ENCODE data around the gene KCNA2. TPM values are rescaled to one million over a fixed set of nuclear protein-coding genes. Genes with fewer than 3 reads are reported as not detected.

KCNA2 gene
- total and polyA plus RNA-seq, 2 of the 13 experiments (the other 11 are each of a cell fraction or from before 2014, with no cell fraction given) = not detected

DNA sequence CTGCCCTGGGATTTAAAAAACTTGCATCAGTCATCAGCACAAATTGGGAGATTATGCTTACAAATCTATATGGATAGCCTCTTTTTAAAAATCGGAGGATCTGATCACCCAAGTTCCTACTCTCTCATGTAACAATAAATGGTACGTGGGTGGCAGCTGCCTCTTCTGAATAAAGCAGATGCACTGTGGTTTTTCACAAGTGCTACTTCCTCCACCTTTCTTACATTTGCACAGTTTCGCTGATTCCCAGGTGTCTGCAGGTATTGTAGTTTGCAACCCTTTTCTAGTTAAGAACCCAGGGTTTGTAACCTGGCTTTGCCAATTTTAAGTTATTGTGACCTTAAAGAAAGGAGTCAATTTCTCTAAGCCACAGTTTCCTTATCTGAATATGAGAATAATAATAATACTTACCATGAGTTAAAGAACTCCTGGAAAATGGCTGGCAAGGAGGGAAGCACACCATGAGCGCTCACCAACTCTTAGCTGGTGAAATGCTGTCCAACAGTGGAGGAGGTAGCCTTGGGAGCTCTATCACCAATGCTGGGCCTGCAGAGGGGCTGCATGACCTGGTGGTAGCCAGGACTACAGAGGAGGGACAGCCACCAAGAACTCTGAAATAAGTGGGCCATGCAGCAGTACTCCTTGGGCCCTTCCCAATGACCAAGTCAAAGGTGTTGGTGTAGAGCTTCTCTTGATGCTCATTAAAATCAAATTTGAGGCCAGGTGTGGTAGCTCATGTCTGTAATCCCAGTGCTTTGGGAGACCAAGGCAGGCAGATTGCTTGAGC, 30.2 kb upstream of the KCNA2 start (continued):
- no peak for TF ChIP-seq ZNF10 (CRISPR knock-in tag; IDR thresholded peaks at IDR 0.05; ENCODE audit: borderline replicate concordance, low read depth)
- TF ChIP-seq, protein P1, sequence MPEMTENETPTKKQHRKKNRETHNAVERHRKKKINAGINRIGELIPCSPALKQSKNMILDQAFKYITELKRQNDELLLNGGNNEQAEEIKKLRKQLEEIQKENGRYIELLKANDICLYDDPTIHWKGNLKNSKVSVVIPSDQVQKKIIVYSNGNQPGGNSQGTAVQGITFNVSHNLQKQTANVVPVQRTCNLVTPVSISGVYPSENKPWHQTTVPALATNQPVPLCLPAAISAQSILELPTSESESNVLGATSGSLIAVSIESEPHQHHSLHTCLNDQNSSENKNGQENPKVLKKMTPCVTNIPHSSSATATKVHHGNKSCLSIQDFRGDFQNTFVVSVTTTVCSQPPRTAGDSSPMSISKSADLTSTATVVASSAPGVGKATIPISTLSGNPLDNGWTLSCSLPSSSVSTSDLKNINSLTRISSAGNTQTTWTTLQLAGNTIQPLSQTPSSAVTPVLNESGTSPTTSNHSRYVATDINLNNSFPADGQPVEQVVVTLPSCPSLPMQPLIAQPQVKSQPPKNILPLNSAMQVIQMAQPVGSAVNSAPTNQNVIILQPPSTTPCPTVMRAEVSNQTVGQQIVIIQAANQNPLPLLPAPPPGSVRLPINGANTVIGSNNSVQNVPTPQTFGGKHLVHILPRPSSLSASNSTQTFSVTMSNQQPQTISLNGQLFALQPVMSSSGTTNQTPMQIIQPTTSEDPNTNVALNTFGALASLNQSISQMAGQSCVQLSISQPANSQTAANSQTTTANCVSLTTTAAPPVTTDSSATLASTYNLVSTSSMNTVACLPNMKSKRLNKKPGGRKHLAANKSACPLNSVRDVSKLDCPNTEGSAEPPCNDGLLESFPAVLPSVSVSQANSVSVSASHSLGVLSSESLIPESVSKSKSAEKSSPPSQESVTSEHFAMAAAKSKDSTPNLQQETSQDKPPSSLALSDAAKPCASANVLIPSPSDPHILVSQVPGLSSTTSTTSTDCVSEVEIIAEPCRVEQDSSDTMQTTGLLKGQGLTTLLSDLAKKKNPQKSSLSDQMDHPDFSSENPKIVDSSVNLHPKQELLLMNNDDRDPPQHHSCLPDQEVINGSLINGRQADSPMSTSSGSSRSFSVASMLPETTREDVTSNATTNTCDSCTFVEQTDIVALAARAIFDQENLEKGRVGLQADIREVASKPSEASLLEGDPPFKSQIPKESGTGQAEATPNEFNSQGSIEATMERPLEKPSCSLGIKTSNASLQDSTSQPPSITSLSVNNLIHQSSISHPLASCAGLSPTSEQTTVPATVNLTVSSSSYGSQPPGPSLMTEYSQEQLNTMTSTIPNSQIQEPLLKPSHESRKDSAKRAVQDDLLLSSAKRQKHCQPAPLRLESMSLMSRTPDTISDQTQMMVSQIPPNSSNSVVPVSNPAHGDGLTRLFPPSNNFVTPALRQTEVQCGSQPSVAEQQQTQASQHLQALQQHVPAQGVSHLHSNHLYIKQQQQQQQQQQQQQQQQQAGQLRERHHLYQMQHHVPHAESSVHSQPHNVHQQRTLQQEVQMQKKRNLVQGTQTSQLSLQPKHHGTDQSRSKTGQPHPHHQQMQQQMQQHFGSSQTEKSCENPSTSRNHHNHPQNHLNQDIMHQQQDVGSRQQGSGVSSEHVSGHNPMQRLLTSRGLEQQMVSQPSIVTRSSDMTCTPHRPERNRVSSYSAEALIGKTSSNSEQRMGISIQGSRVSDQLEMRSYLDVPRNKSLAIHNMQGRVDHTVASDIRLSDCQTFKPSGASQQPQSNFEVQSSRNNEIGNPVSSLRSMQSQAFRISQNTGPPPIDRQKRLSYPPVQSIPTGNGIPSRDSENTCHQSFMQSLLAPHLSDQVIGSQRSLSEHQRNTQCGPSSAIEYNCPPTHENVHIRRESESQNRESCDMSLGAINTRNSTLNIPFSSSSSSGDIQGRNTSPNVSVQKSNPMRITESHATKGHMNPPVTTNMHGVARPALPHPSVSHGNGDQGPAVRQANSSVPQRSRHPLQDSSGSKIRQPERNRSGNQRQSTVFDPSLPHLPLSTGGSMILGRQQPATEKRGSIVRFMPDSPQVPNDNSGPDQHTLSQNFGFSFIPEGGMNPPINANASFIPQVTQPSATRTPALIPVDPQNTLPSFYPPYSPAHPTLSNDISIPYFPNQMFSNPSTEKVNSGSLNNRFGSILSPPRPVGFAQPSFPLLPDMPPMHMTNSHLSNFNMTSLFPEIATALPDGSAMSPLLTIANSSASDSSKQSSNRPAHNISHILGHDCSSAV (CRISPR knock-in tag; IDR thresholded peaks at IDR 0.05; ENCODE audit: borderline replicate concordance) = no peak
- TF ChIP-seq, protein P2, sequence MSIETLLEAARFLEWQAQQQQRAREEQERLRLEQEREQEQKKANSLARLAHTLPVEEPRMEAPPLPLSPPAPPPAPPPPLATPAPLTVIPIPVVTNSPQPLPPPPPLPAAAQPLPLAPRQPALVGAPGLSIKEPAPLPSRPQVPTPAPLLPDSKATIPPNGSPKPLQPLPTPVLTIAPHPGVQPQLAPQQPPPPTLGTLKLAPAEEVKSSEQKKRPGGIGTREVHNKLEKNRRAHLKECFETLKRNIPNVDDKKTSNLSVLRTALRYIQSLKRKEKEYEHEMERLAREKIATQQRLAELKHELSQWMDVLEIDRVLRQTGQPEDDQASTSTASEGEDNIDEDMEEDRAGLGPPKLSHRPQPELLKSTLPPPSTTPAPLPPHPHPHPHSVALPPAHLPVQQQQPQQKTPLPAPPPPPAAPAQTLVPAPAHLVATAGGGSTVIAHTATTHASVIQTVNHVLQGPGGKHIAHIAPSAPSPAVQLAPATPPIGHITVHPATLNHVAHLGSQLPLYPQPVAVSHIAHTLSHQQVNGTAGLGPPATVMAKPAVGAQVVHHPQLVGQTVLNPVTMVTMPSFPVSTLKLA (IDR thresholded peaks at IDR 0.05) = no peak
- TF ChIP-seq, protein P3, sequence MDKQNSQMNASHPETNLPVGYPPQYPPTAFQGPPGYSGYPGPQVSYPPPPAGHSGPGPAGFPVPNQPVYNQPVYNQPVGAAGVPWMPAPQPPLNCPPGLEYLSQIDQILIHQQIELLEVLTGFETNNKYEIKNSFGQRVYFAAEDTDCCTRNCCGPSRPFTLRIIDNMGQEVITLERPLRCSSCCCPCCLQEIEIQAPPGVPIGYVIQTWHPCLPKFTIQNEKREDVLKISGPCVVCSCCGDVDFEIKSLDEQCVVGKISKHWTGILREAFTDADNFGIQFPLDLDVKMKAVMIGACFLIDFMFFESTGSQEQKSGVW (CRISPR knock-in tag; IDR thresholded peaks at IDR 0.05; ENCODE audit: borderline replicate concordance) = no peak
